HL-60/S4 (cell line): ENCODE data around the gene IMMP2L.
"Not testable (repeated sequence)": the region's sequence is repeated elsewhere in the genome, so short reads cannot be mapped to it uniquely, and the experiment has no call there.

Experiments
- in situ Hi-C: fragments of 300-500 bp; cut with MboI; formaldehyde crosslinking; loops from 2 replicates; pipeline ENCODE4 v1.14.3; 2022; ENCODE audit warnings: low sequenced_read_pairs

IMMP2L gene

DNA sequence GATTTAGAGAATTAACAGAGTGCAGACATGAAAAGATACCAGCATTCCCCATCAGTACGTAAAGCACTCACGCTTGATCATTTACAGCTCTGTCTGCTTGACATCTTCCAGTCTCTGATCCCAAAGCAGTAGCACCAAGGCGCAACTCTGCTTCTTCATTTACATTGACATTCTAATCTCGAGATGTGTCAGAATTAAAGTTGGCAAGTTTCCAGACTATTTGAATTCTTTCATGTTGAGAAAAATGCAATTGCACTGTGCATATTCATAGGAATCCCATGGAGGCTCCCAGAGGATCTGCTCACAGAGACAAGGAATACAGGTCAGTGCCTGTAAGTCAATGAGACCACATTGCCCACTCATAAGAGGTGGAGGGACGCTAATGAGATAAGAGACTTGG, 287.4 kb downstream of the IMMP2L start:
- in situ Hi-C loops: no loop called here

- in situ Hi-C loops: no loop called here
These were observed 290.2 kb downstream of the IMMP2L start for GRCh38 chr7:111272092-111272491.

DNA sequence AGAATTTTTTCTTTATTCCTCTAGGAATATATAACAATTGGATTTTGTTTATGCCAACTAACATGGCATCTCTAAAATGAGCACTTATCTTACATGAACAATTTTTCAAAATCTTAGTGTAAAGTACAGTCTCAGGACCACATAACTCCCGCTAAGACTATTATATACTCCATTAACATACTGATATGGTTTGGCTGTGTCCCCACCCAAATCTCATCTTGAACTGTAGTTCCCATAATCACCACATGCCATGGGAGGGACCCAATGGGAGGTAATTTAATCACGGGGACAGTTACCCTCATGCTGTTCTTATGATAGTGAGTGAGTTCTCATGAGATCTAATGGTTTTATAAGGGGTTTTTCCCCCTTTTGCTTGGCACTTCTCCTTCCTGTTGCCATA, 291.5 kb downstream of the IMMP2L start:
- in situ Hi-C loops: not testable (repeated sequence)

GRCh38 chr7:111268941-111269340, 293.4 kb downstream of the IMMP2L start:
- in situ Hi-C loops: no loop called here

DNA sequence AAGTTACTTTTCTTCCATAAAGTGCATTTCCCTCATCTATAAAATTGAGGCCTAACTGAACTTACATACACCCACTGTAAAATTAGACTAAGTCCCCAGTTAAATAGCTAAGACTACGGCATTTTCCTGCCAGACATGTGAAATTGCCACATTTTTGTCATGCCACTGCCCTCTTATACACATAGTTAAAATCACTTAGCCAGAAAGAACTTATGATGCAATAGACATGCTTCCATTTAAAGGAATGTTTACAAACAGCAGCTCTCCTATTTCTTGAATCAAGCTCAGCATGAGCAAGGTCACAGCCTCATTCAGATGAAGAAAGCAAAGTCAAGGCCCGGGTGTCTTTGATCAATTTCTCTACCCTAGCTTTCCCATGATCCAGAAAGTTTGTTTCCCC, 295.7 kb downstream of the IMMP2L start:
- in situ Hi-C loops: no loop called here

GRCh38 chr7:111265394-111265793, 296.9 kb downstream of the IMMP2L start:
- in situ Hi-C loops: no loop called here

GRCh38 chr7:111264981-111265380, 297.3 kb downstream of the IMMP2L start:
- in situ Hi-C loops: no loop called here

DNA sequence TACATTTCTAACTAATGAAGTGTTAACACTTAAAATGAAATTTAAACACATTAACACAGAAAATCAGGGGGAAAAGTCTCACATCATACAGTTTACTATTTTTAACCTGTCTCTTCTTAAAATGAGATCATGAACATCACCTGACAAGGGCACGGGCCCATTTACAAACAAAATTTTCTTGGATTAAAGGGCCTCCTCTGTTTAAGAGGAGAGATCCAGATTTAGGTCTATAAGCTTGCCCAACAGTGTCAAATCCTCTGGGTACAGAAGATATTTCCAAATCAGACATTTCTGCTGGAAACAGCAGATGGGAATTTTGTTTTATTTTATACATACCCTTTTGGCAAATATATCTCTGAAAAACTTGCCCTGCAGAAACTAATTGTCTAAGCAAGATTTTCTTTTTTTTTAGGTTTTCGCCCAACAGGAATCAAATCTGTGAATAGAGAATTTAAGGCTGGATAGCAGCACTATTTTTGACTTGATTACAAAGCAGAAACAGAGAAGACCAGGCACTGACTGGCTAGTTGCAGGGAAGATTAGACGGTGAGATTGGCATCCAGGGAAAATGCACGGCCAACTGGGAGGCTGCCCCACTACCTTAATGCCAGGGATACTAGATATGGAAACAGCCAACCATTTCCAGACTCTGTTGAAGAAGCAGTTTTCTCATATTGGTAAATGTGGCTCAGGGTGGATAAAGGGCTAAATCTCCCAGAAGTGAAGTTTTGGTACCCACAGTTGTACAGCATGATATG, 298.0 kb downstream of the IMMP2L start:
- in situ Hi-C loops: no loop called here

DNA sequence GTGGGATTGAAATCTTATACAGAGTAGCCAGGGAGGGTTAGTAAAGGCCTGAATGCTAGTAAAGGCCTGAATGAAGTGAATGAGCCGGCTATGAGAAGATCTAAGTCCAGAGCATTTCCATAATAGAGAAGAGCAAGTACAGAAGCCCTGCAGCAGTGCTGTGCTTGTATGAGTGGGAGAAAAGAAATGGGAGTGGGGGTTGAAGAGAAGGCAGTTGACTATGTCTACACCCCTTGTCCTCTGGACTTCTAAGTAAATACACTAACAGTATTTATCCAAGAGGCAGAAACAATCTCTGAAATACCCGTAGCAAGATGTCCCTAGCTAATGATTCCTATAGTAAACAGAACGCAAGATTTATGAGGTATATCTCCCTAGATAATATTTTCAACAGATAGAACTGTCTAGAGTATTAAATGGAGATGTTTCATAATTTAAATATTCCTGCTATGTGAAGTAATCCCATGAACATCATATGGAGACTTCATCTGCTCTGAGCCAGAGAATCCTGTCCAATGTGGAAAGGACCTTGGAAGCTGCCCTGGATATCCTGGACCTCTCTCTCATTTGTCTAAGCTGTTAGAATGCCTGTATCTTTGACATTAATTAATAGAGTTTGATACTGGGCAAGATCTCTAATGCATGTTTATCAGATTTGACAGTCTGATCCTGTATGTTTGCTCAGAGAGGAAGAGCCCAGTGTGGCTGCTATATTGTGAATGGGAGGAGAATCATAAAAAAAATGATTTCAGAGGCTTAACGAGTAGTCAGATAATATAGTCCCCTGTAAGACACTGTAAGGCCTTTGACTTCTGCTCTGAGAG, 299.8 kb downstream of the IMMP2L start:
- in situ Hi-C loops: no loop called here

GRCh38 chr7:111261496-111261895, 300.8 kb downstream of the IMMP2L start:
- in situ Hi-C loops: no loop called here

DNA sequence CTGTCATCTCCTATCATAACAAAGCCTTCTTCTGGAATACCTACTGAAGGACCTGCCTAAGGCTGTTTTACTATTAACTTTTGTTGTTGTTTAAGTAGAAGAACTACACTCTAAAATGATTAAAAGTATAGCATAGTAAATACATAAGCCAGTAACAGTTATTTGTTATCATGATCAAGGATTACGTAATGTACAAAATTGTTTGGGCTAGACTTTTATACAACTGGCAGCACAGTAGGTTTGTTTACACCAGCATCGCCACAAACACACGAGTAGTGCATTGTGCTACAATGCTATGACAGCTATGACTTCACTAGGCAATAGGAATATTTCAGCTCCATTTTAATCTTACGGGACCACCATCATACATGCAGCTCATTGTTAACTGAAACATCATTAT, 302.3 kb downstream of the IMMP2L start:
- in situ Hi-C loops: no loop called here

- in situ Hi-C loops: no loop called here
These were observed 305.9 kb downstream of the IMMP2L start for GRCh38 chr7:111256391-111256790.

GRCh38 chr7:111255576-111255975, 306.7 kb downstream of the IMMP2L start:
- in situ Hi-C loops: no loop called here

- in situ Hi-C loops: not testable (repeated sequence)
These were observed 310.9 kb downstream of the IMMP2L start for GRCh38 chr7:111251365-111251764.

DNA sequence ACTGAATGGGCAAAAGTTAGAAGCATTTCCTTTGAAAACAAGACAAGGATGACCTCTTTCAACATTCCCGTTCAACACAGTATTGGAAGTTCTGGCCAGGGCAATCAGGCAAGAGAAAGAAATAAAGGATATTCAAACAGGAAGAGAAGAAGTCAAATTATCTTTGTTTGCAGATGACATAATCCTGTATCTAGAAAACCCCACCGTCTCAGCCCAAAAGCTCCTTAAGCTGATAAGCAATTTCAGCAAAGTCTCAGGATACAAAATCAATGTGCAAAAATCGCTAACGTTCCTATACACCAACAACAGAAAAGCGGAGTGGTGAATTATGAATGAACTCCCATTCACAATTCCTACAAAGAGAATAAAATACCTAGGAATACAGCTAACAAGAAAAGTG, 312.5 kb downstream of the IMMP2L start:
- in situ Hi-C loops: not testable (repeated sequence)

GRCh38 chr7:111242141-111242755, 320.0 kb downstream of the IMMP2L start:
- in situ Hi-C loops: no loop called here

GRCh38 chr7:111240371-111240770, 321.9 kb downstream of the IMMP2L start:
- in situ Hi-C loops: no loop called here

DNA sequence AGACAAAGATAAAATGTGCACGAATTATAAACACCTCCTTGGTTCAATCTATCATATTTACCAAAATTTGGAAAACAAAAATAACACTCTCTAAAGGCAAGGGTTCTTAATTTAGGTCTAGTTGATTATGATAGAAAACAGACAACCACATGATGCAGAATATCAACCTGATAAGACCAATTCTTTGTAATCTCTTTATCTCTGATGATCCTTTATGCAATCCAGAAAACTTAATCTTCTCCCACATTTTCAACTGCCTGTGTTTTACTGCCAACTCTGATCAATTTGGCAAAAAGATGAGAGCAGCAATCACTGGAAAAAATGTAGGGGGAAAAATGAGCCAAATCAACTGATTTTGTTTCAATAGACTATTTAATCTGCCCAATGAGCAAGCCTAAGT, 322.9 kb downstream of the IMMP2L start:
- in situ Hi-C loops: no loop called here

- in situ Hi-C loops: no loop called here
These were observed 323.4 kb downstream of the IMMP2L start for GRCh38 chr7:111238886-111239285.

DNA sequence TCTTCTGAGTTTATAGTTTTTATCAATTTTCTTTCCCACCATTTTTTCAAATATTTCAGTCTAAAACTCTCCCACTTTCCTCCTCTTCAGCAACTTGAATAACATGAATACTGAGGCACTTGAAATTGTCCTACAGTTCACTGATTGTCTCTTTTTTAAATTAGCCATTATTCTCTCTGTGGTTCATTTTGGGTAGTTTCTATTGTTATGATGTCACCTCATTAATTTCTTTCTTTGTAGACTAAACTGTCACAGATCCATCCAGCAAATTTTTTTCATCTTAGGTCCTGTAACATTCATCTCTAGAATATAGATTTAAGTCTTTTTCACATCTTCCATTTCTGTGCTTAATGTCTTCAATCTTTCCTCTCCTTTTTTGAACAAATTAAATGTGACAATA, 326.6 kb downstream of the IMMP2L start:
- in situ Hi-C loops: no loop called here

DNA sequence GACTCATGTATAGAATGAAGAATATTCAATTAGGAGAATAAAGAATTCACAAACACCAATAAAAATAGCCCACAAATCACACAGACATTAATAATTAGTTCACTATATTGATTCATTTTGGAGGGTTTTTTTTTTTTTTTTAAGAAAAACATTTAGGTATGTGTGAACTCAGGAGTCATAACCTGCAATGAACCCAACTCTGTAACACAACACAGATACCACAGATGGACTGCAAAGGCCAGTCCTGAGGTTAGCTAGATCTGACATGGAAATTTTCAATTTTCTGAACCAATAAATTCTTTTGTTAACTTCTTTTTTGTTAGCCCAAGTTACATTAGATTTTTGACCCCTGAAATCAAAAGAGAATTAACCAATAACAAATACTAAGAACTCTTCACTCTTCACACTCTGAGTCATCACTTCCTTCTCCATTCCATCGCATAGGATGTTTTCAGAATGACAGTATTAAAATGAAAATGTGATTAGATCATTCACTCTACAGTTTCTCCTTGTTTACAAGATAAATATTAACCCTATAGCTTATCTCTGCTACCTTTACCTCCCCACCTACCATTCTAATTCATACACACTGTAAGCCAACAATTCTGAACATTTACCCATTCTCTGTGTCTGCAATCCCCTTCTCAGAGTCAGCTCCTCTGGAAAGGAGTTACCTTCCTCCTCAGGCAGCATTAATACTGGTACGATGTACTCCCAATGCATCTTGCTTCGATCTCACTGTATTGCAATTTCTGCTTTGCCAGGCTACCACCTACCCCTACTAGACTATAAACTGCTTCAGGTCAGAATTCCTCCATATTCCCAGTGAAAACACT, 329.8 kb downstream of the IMMP2L start:
- in situ Hi-C loops: no loop called here
